Measurements from ENCODE around the gene CIRBP.
"Not testable (repeated sequence)": the region's sequence is repeated elsewhere in the genome, so short reads cannot be mapped to it uniquely, and the experiment has no call there.

DNA sequence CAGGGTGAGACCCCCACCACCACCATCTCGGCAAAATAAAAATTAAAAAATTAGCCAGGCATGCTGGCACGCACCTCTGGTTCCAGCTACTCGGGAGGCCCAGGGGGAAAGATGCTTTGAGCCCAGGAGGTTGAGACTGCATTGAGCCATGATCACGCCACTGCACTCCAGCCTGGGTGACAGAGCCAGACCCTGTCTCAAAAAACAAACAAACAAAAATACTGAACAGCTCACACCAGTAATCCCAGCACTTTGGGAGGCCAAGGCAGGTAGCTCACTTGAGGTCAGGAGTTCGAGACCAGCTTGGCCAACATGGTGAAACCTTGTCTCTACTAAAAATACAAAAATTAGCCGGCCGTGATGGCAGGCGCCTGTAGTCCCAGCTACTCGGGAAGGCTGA lies 36.2 kb downstream of the CIRBP start:
- TF ChIP-seq, protein P1, sequence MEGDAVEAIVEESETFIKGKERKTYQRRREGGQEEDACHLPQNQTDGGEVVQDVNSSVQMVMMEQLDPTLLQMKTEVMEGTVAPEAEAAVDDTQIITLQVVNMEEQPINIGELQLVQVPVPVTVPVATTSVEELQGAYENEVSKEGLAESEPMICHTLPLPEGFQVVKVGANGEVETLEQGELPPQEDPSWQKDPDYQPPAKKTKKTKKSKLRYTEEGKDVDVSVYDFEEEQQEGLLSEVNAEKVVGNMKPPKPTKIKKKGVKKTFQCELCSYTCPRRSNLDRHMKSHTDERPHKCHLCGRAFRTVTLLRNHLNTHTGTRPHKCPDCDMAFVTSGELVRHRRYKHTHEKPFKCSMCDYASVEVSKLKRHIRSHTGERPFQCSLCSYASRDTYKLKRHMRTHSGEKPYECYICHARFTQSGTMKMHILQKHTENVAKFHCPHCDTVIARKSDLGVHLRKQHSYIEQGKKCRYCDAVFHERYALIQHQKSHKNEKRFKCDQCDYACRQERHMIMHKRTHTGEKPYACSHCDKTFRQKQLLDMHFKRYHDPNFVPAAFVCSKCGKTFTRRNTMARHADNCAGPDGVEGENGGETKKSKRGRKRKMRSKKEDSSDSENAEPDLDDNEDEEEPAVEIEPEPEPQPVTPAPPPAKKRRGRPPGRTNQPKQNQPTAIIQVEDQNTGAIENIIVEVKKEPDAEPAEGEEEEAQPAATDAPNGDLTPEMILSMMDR (IDR thresholded peaks at IDR 0.05): not testable (repeated sequence)
- TF ChIP-seq POLR2A, EP300 (IDR thresholded peaks at IDR 0.05): not testable (repeated sequence)
